Measurements from ENCODE around the gene MYO3B. TPM values are rescaled to one million over a fixed set of nuclear protein-coding genes. Genes with fewer than 3 reads are reported as not detected.

The MYO3B gene
- polyA plus RNA-seq, 1 experiment = 0.10 TPM

GRCh38 chr2:170573671-170574070 lies 395.7 kb downstream of the MYO3B start:
- no peak overlapping the region for H3K27ac ChIP-seq (ENCODE audit: low read depth, low read length)
- no peaks in the 10 kb centered on the region for H3K9me3 ChIP-seq (ENCODE audit: control insufficient read depth, insufficient read depth, low read length)
- no peaks in the 10 kb centered on the region for H3K27me3 ChIP-seq (ENCODE audit: control insufficient read depth, insufficient read depth, low read length)
- no peak for TF ChIP-seq CTCF (IDR thresholded peaks at IDR 0.05; ENCODE audit: low read depth, low read length)
- DNase-seq (ENCODE audit: low read depth, low spot score) = no peak
- H3K4me3 ChIP-seq (ENCODE audit: low read depth, low read length) = no peak overlapping the region
- ChIA-PET POLR2A (no interaction called here), CTCF (no interaction called here)

- ChIA-PET POLR2A (no interaction called here), CTCF (no interaction called here)
- no peak for TF ChIP-seq CTCF (IDR thresholded peaks at IDR 0.05; ENCODE audit: low read depth, low read length)
Measured at GRCh38 chr2:170576296-170576695, 398.3 kb downstream of the MYO3B start.

GRCh38 chr2:170577356-170577755 lies 399.4 kb downstream of the MYO3B start:
- no peaks in the 10 kb centered on the region for H3K9me3 ChIP-seq (ENCODE audit: control insufficient read depth, insufficient read depth, low read length)
- CTCF ChIA-PET = no interaction called here
- DNase-seq (ENCODE audit: low read depth, low spot score) = no peak
- H3K27ac ChIP-seq (ENCODE audit: low read depth, low read length) = no peak overlapping the region
- H3K27me3 ChIP-seq (ENCODE audit: control insufficient read depth, insufficient read depth, low read length) = no peaks in the 10 kb centered on the region
- no peak overlapping the region for H3K4me3 ChIP-seq (ENCODE audit: low read depth, low read length)
- no peak for TF ChIP-seq CTCF (IDR thresholded peaks at IDR 0.05; ENCODE audit: low read depth, low read length)
- POLR2A ChIA-PET = no interaction called here

More at GRCh38 chr2:170576296-170576695, 398.3 kb downstream of the MYO3B start:
- Histone ChIP-seq H3K27ac (ENCODE audit: low read depth, low read length) (no peak overlapping the region), H3K27me3 (ENCODE audit: control insufficient read depth, insufficient read depth, low read length) (no peaks in the 10 kb centered on the region), H3K4me3 (ENCODE audit: low read depth, low read length) (no peak overlapping the region), H3K9me3 (ENCODE audit: control insufficient read depth, insufficient read depth, low read length) (no peaks in the 10 kb centered on the region)
- no peak for DNase-seq (ENCODE audit: low read depth, low spot score)

GRCh38 chr2:170578606-170579005 lies 400.7 kb downstream of the MYO3B start:
- H3K27me3 ChIP-seq (ENCODE audit: control insufficient read depth, insufficient read depth, low read length) = no peaks in the 10 kb centered on the region
- H3K4me3 ChIP-seq (ENCODE audit: low read depth, low read length) = no peak overlapping the region
- ChIA-PET POLR2A (no interaction called here), CTCF (no interaction called here)
- no peaks in the 10 kb centered on the region for H3K9me3 ChIP-seq (ENCODE audit: control insufficient read depth, insufficient read depth, low read length)
- TF ChIP-seq CTCF (IDR thresholded peaks at IDR 0.05; ENCODE audit: low read depth, low read length) = no peak
- no peak overlapping the region for H3K27ac ChIP-seq (ENCODE audit: low read depth, low read length)
- no peak for DNase-seq (ENCODE audit: low read depth, low spot score)

GRCh38 chr2:170579511-170579910 lies 401.6 kb downstream of the MYO3B start:
- no peak overlapping the region for H3K4me3 ChIP-seq (ENCODE audit: low read depth, low read length)
- no peaks in the 10 kb centered on the region for H3K9me3 ChIP-seq (ENCODE audit: control insufficient read depth, insufficient read depth, low read length)
- no peak overlapping the region for H3K27ac ChIP-seq (ENCODE audit: low read depth, low read length)
- CTCF ChIA-PET = no interaction called here
- POLR2A ChIA-PET = no interaction called here
- DNase-seq (ENCODE audit: low read depth, low spot score) = no peak
- H3K27me3 ChIP-seq (ENCODE audit: control insufficient read depth, insufficient read depth, low read length) = no peaks in the 10 kb centered on the region
- TF ChIP-seq CTCF (IDR thresholded peaks at IDR 0.05; ENCODE audit: low read depth, low read length) = no peak
